ENCODE results near the gene DACT1. TPM values are rescaled to one million over a fixed set of nuclear protein-coding genes. Genes with fewer than 3 reads are reported as not detected.

The DACT1 gene
- total and polyA plus RNA-seq, 8 donors = 0.69 to 7.5 (median 1.1) TPM

DNA sequence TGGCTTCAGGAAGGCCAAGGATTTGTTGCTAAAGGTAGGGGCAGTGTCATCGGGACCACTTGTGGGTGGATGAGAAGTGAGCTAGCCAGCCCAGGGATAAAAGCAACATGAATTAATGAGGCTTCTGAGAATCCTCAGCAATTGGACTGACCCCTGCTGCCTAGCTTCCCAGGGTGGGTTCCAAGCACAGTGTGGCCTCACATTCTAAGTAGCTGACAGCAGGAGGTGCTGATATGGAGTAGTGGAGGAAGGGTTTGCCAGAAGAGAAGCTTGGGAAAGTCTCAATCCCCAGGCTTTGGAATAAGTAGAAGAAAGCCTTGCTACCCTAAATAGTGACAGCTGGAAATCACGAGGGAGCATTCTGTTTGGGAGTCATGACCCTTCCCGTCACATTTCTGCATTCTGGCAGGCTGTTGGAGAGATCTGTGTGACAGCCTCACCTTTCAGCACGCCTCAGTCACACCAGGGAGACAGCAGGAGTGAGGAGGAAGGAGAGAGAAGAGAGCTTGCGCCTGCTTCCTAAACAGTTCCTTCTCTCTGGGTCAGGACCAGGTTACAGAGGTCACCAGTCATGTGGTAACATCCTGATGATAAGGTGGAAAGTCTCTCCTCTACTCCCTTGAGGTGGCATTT, 31.2 kb downstream of the DACT1 start:
- intact Hi-C loops (cut with DNase I) = no loop called here
- TF ChIP-seq, protein P1, sequence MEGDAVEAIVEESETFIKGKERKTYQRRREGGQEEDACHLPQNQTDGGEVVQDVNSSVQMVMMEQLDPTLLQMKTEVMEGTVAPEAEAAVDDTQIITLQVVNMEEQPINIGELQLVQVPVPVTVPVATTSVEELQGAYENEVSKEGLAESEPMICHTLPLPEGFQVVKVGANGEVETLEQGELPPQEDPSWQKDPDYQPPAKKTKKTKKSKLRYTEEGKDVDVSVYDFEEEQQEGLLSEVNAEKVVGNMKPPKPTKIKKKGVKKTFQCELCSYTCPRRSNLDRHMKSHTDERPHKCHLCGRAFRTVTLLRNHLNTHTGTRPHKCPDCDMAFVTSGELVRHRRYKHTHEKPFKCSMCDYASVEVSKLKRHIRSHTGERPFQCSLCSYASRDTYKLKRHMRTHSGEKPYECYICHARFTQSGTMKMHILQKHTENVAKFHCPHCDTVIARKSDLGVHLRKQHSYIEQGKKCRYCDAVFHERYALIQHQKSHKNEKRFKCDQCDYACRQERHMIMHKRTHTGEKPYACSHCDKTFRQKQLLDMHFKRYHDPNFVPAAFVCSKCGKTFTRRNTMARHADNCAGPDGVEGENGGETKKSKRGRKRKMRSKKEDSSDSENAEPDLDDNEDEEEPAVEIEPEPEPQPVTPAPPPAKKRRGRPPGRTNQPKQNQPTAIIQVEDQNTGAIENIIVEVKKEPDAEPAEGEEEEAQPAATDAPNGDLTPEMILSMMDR (IDR thresholded peaks at IDR 0.05) = no peak
- ATAC-seq (no peak), FAIRE-seq (no peak), DNase-seq (no peak)
- Histone ChIP-seq H3K27ac (no peak overlapping the region), H3K4me1 (no peaks in the 10 kb centered on the region), H3K4me3 (no peak overlapping the region), H3K36me3 (no peaks in the 10 kb centered on the region), H3K27me3 (no peaks in the 10 kb centered on the region), H3K9me3 (no peaks in the 10 kb centered on the region)
- 55 to 66% methylated on average over 5 of the region's 5 CpGs for WGBS, 2 donors

DNA sequence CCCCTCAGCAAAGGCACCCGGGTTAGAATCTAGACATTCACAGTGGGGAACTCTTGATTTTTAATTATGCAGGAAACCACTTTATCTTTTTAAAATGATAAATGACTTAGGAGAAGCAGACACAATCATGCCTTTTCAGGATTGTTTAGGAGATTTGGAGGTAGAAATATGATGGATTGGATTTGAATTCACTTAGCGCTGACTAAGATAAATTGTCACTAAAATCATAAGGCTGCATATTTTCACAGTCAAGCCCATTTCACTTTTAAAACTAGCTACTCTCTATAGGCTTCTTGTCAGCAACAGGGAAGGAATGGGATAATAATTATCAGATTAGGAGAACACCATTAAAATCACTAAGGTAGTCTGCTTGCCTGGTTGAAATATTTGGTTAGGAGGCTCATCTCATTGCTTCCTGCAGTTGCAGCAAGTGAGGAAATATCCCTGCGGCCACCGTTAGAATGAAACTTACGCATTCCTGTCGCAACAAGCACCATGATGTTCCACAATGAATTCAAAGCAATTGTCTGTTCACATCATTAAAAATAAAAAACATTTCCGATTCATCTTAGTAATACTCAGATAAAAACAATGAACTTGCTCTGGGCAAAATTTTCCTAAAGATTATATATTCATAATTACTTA, 31.9 kb downstream of the DACT1 start:
- DNase-seq = no peak
- WGBS, 2 donors = 74% methylated on average over 7 of the region's 7 CpGs
- intact Hi-C loops (cut with DNase I) = no loop called here
- Histone ChIP-seq H3K27me3 (no peaks in the 10 kb centered on the region), H3K4me1 (no peaks in the 10 kb centered on the region), H3K9me3 (no peaks in the 10 kb centered on the region), H3K4me3 (no peak overlapping the region), H3K36me3 (no peaks in the 10 kb centered on the region), H3K27ac (no peak overlapping the region)
- ATAC-seq = no peak
- FAIRE-seq = no peak
- TF ChIP-seq, protein P1 (IDR thresholded peaks at IDR 0.05) = no peak

DNA sequence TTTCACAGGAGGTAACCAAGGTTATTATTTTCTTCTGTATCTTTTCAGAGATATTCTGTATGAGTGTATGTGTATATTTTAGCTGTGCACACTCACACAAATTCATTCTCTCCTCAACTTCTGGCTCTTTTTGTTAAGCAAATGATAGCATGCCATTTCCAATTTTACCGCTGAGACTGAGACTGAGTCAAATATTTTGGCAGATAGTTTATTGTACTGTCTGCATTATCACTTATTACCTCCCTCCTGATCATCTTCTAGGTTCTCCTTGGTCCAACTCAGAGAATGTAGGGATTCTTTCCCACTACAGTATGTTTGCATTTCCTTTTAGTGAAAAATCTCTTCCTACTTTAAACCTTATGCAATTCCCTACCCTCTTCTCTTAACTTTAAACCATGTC, 33.3 kb downstream of the DACT1 start:
- Histone ChIP-seq H3K4me3 (no peak overlapping the region), H3K27me3 (no peaks in the 10 kb centered on the region), H3K27ac (no peak overlapping the region), H3K4me1 (no peaks in the 10 kb centered on the region), H3K36me3 (no peaks in the 10 kb centered on the region), H3K9me3 (no peaks in the 10 kb centered on the region)
- intact Hi-C loops (cut with DNase I) = no loop called here
- DNase-seq (no peak), FAIRE-seq (no peak), ATAC-seq (no peak)
- TF ChIP-seq, protein P1 (IDR thresholded peaks at IDR 0.05) = no peak
- WGBS, 2 donors = 95 to 100% methylated on average over 1 of the region's 1 CpG

DNA sequence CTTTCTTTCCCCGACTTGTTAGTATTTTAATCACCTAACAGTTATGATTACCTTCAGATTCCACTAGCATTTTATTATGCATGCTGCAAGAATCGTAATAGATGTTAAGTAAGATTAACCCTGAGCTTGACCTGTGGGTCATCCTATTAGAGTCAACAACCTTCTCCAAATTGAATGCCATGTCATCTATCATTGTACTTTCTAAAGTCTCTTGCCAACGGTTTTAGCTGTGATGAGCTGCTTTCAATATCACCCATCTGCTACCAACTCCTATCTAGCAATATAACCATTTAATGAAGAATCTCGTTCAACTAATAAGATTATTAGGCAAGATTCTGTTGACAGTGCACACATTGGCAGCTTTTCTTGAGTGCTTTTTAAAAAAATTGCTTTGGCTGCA, 33.7 kb downstream of the DACT1 start:
- intact Hi-C loops (cut with DNase I) = no loop called here
- TF ChIP-seq, protein P1 (IDR thresholded peaks at IDR 0.05) = no peak
- Histone ChIP-seq H3K9me3 (no peaks in the 10 kb centered on the region), H3K36me3 (no peaks in the 10 kb centered on the region), H3K27me3 (no peaks in the 10 kb centered on the region), H3K4me1 (no peaks in the 10 kb centered on the region), H3K4me3 (no peak overlapping the region), H3K27ac (no peak overlapping the region)
- no peak for DNase-seq
- WGBS, 2 donors = 38 to 46% methylated on average over 4 of the region's 4 CpGs
- FAIRE-seq = no peak
- no peak for ATAC-seq

DNA sequence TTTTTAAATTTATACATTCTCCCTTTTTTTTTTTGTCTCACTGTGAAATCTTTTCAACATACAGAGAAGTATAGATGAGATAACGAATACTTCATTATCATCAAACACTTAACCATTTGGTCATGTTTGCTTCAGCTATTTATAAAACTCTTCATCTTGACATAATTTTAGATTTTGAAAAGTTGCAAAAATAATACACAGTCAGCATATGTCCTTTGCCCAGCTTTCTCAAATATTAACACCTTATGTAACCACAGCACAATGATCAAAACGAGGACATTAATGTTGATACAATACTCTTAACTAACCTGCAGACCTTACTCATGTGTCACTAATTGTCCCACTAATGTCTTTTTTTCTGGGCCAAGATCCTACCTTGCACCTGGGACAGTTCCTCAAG, 36.0 kb downstream of the DACT1 start:
- Histone ChIP-seq H3K27ac (no peak overlapping the region), H3K4me3 (no peak overlapping the region), H3K9me3 (no peaks in the 10 kb centered on the region), H3K4me1 (no peaks in the 10 kb centered on the region), H3K27me3 (no peaks in the 10 kb centered on the region), H3K36me3 (no peaks in the 10 kb centered on the region)
- FAIRE-seq (no peak), ATAC-seq (no peak), DNase-seq (no peak)
- intact Hi-C loops (cut with DNase I) = no loop called here
- WGBS, 2 donors = 61 to 73% methylated on average over 2 of the region's 2 CpGs
- TF ChIP-seq, protein P1 (IDR thresholded peaks at IDR 0.05) = no peak
